ENCODE results near the gene PUS7L. TPM values are rescaled to one million over a fixed set of nuclear protein-coding genes. Genes with fewer than 3 reads are reported as not detected.

PUS7L gene
- total RNA-seq, 1 donor from 2014 or later = 2.4 TPM

GRCh38 chr12:43744826-43745225, 13.8 kb downstream of the PUS7L start:
- H3K27me3 ChIP-seq = no peaks in the 10 kb centered on the region

GRCh38 chr12:43742106-43742505, 16.5 kb downstream of the PUS7L start:
- no peak overlapping the region for H3K27ac ChIP-seq
- no peaks in the 10 kb centered on the region for H3K9me3 ChIP-seq

More at GRCh38 chr12:43744826-43745225, 13.8 kb downstream of the PUS7L start:
- Histone ChIP-seq H3K4me3 (no peak overlapping the region), H3K27ac (no peak overlapping the region), H3K36me3 (peaks cover 0 to 18% of the 10 kb centered on the region in 2 donors), H3K9me3 (no peaks in the 10 kb centered on the region), H3K4me1 (no peaks in the 10 kb centered on the region)
- intact Hi-C loops (cut with DNase I) = no loop called here
- DNase-seq (ENCODE audit: low spot score in 2 of 2) = no peak
- no peak for TF ChIP-seq CTCF (IDR thresholded peaks at IDR 0.05)

GRCh38 chr12:43740511-43741100, 18.0 kb downstream of the PUS7L start:
- H3K36me3 ChIP-seq = peaks cover 0 to 17% of the 10 kb centered on the region in 2 donors
- H3K4me3 ChIP-seq = no peak overlapping the region
- no peak for TF ChIP-seq CTCF (IDR thresholded peaks at IDR 0.05)
- DNase-seq (ENCODE audit: low spot score in 2 of 2) = no peak
- no peaks in the 10 kb centered on the region for H3K4me1 ChIP-seq
- intact Hi-C loops (cut with DNase I) = no loop called here
- H3K27ac ChIP-seq = no peak overlapping the region
- no peaks in the 10 kb centered on the region for H3K27me3 ChIP-seq
- no peaks in the 10 kb centered on the region for H3K9me3 ChIP-seq

More at GRCh38 chr12:43742106-43742505, 16.5 kb downstream of the PUS7L start:
- Histone ChIP-seq H3K4me1 (no peaks in the 10 kb centered on the region), H3K27me3 (no peaks in the 10 kb centered on the region), H3K36me3 (peaks cover 0 to 18% of the 10 kb centered on the region in 2 donors), H3K4me3 (no peak overlapping the region)
- TF ChIP-seq CTCF (IDR thresholded peaks at IDR 0.05) = no peak
- intact Hi-C loops (cut with DNase I) = no loop called here
- no peak for DNase-seq (ENCODE audit: low spot score in 2 of 2)

- peaks cover 0 to 5% of the 10 kb centered on the region in 2 donors for H3K36me3 ChIP-seq
- H3K9me3 ChIP-seq = no peaks in the 10 kb centered on the region
- no peak overlapping the region for H3K4me3 ChIP-seq
- H3K4me1 ChIP-seq = no peaks in the 10 kb centered on the region
- H3K27ac ChIP-seq = no peak overlapping the region
- no peak for DNase-seq (ENCODE audit: low spot score in 2 of 2)
- intact Hi-C loops (cut with DNase I) = no loop called here
- H3K27me3 ChIP-seq = no peaks in the 10 kb centered on the region
- TF ChIP-seq CTCF (IDR thresholded peaks at IDR 0.05) = no peak
Measured at GRCh38 chr12:43737646-43738045, 20.9 kb downstream of the PUS7L start.

- DNase-seq (ENCODE audit: low spot score in 2 of 2) = no peak
- Histone ChIP-seq H3K4me1 (no peaks in the 10 kb centered on the region), H3K4me3 (no peak overlapping the region), H3K27me3 (no peaks in the 10 kb centered on the region), H3K27ac (no peak overlapping the region), H3K9me3 (no peaks in the 10 kb centered on the region), H3K36me3 (peaks cover 0 to 3% of the 10 kb centered on the region in 2 donors)
- TF ChIP-seq CTCF (IDR thresholded peaks at IDR 0.05) = no peak
- intact Hi-C loops (cut with DNase I) = no loop called here
Measured at GRCh38 chr12:43736927-43737440, 21.6 kb downstream of the PUS7L start.

All from ascending aorta (tissue), 2 donors.